HG03457 (cell line): ENCODE data around the gene FMN1.
A peak's percentile ranks its signal among the peaks of the same experiment; 100 is the strongest.

Source experiments
- ATAC-seq: cut with Tn5 transposase; IDR thresholded peaks from one replicate; pipeline ENCODE4 v1.9.1; 2021; ENCODE audit warnings: moderate number of reproducible peaks; ENCODE audit not compliant: unreplicated experiment

Gene FMN1

DNA sequence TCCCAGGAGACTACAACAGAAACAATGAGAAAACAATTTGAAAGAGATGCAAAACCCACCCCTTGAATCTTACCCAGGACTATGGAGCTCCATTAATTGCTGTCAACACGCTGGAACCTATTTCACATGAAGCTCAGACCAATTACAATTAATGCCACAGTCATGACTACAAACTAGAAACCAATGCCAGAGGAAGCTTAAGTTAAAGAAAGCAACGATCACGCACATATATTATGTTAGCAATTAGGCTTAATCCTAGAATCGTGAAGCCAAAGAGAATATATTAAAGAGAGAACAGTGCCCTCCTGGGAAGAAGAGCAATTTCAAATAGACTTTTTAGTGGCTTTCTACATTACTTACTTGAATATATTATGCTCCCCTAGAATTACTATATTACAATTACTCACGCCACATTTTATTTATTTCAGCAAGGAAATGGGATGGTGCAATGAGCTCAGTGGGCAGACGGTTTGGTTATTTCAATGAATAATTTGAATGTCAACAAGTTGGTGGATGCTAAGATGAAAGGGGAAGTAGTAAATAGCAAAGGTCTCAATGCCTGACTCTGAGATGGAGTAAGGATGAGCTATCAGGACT is 351.2 kb downstream of the FMN1 start:
- ATAC-seq: no peak

- no peak for ATAC-seq
Observed at GRCh38 chr15:32842081-32842480, 352.4 kb downstream of the FMN1 start.

DNA sequence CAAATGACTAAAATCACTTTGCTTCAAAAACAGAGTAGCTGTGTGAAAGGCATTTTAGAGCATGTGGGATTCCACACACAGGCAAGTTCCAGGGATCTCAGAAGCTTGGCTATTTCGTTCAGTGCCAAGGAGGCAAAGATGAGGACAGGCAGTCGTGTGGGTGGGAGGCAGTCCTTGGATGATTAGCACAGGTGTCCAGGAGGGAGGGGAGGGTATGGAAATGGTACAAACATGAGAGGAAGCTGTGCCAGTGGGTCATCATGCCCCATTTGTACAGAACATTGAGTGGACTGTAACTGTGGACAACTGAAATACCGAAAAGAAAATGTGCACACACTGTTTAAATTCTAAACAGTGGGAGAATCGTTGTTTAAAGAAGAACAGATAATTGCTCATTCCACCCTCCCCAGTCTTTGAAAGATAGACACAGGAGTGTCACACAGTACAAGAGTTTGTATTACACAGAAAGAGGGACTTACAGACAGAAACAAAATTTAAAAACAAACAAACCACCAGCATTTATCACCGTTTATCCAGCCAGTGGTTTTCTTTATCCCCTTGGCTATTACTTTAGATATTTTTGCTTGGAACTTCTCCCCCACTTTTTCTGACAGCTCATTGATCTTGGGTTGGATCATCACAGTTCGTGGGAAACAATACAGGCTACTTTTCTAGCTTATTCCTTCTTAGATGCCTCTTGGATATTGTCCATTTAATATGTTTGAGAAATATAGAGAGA is 353.8 kb downstream of the FMN1 start:
- no peak for ATAC-seq

DNA sequence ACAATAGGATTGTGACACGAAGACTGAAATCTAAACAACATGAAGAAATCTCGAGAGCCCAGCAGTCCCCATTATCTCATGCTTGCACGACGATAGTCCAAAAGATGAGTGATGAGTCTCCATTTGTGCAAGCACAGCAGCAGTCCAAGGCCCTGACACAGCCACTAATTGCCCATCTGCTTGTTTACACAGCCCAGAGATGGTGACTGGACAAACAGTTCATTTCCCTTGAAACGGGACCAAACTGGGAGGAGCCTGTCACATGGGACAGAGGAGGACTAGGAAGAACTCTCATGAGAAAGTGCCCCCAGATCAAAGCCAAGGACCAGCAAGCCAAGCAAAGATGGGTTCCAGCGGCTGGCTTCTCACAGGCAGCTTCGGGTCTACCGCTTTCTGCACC is 355.7 kb downstream of the FMN1 start:
- ATAC-seq: no peak

- ATAC-seq: no peak
Observed at GRCh38 chr15:32838338-32838737, 356.2 kb downstream of the FMN1 start.

DNA sequence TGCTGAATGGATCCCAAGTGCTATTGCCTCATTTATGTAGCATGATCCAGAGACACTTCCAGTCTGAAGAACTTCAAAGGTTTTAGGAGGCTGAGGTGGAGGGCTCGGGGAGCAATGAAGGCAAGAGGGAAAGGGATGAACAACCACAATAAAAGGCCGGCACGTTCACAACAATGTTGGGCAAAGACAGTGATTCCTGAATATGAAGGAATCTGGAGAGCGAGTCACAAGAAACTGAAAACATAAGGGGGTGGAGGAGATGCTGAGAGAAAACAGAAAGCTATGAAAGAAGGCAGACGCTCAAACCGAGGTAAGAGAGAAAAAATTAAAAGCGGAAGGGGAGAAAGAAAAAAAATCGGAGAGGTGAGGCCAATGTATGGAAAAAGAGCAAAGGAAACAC is 356.6 kb downstream of the FMN1 start:
- no peak for ATAC-seq

DNA sequence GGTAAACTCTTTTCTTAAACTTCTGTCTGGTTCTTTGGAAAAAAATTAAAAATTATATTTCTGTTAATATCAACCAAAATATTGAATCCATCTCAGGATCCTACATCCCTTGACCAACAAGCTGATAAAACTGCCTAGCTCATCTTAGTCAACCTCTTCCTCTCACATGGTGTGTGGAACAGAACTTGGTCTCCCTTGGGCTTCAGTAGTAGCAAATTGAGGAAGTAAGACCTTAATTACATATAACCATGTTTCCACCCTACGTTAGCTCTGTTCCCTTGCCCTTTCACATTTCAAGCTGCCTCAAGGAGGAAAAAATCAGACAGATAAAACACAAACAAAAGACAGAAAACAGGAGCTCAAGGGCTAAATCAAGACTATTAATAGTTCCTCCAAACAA is 360.4 kb downstream of the FMN1 start:
- ATAC-seq: peak; percentile 86

DNA sequence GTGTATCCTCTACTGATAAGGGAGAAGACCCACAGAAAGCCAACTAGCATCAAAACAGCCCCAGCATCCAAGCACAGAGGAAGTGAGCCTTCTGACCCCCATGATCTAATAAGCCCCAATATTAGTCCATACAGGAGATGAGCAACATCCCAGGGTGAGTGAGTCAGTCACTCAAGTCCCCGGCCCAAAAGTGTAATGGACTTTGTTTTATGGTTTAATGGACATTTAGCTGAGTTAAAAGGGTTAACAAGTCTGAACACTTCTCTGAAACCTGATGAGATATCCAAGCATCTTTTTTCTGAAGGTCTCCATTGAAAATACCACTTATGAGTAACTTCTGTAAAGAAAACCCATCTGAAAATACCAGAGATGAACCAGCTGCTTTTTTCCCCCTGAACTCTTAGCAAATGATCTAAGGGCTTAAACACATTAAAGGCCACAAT is 361.1 kb downstream of the FMN1 start:
- ATAC-seq: no peak

DNA sequence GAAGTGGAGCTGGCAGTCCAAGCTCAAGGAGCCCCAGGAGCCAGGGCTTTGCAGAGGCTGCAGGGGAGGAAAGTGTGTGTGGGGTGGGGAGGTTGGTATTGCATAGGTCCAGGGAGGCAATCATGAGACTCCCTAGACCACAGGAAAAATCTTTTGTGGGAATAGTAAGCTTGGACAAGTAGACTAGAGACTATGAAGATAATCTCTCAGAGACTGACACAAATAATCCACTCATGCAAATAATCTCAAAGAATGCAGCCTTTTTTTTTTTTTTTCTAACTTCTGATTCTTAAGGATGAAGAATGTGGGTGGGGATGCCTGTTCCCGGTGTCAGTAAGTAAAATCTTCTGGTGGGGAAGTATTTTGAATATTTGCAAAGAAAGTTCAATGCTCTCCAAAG is 363.0 kb downstream of the FMN1 start:
- ATAC-seq: no peak

DNA sequence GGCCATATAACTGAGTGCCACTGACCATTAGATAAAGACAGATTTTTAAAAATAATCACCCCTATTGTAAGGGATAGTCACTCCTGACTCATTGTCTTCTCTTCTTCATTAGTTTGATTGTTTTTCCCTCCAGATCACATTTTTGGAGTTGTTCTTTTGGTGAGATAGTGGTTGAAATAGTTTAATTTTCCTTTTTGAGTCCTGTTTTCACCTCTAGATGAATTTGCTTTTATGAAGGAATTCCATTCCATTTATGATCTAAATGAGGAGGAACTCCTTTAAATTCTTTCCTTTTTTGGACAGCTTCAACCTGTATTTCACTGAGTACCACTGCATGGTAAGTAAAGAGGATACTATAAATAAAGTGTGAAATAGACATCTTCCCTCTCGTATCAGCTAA is 364.3 kb downstream of the FMN1 start:
- no peak for ATAC-seq

GRCh38 chr15:32829436-32829835 is 365.1 kb downstream of the FMN1 start:
- ATAC-seq: no peak

GRCh38 chr15:32828507-32829186 is 365.9 kb downstream of the FMN1 start:
- ATAC-seq: no peak

DNA sequence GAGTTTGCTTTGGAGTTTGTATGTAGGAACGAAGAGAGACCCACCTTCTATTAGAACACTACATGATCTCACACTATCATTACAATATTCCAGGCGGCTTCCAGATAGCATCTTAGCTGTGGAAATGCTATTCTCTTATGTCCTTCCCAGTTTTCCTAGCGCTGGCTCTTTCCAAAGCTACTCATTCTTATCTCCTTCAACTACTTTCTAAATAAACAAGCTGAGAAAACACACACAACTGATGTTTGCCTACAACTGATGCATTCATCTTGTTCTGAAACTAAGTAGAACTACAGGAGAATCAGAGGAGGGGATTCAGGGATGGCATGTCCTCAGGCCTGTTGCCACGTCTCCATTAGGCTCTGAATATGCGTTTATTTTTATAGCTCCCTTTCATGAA is 367.8 kb downstream of the FMN1 start:
- ATAC-seq: no peak

DNA sequence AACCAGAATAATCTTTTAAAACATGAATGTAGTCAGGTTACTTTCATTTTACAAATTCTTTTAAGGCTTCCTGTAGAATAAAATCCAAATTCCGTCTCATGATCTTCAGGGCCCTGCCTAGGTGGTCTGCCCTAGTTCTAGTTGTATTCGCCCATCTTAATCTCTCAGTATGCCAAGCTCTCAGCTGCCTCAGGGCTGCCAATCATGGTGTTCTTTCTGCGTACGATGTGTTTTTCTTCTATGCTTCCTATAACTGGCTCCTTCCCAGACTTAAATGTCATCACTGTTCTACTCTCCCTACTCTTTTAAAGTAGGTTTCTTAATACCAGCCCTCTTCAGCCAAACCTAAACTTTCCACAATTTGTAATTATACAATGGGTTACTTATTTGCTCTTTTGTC is 369.3 kb downstream of the FMN1 start:
- ATAC-seq: no peak

DNA sequence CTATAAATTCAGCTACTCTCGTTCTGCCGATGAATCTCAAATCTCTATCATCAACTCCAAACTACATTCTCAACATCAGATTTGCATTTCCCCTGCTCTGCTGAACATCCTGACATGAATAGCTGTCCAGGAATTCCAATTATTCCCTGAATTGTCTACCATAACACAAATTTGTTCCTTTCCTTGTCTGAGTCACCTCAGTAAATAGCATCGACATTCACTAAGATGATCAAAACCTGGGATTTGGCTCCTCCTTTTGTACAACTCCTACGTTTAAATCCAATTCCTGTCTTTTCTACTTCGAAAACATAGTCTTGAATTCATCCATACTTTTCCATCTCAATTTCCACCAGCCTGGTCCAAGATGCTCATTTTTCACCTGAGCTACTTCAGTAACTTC is 369.7 kb downstream of the FMN1 start:
- ATAC-seq: no peak

GRCh38 chr15:32823750-32824149 is 370.8 kb downstream of the FMN1 start:
- ATAC-seq: no peak

GRCh38 chr15:32822739-32823138 is 371.8 kb downstream of the FMN1 start:
- no peak for ATAC-seq

- ATAC-seq: no peak
Observed at GRCh38 chr15:32819448-32819847, 375.1 kb downstream of the FMN1 start.

GRCh38 chr15:32818758-32819447 is 375.6 kb downstream of the FMN1 start:
- no peak for ATAC-seq

GRCh38 chr15:32817577-32817976 is 376.9 kb downstream of the FMN1 start:
- ATAC-seq: no peak

DNA sequence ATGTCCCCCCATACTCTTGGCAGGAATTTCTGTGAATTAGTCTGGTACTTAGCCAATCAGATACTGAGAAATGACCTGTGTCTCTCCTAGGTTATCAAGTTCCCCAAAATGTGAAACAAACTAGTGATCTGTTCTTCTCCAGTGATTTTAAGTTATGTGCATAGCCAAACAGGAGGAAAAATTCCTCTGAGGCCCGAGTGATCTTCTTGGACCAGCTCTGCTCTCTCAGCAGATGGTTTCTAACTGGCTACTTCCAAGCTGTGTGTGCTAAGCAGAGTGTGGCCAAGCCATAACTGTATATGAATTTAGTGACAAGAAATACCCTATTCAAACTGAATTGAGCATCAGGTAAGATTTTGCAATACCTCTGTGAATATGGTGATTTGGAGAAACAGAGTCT is 387.2 kb downstream of the FMN1 start:
- no peak for ATAC-seq

DNA sequence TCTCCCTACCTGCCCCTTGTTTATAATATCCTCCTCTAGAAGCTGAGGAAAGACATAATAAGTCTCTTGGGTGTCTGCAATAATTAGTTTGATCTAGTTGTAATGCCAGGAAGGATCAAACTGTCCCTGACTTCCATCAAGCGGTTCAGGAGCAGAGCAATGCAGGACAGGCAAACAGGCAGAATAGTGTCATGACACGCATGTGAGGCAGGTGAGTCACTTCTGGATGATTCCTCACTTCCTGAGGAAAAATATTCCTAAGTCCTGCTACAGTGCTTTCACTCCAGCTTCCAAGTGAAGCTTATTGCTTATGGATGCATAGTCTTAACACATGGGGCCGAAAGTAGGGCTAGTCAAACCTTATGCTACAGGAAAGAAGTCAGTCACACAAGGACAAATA is 390.9 kb downstream of the FMN1 start:
- no peak for ATAC-seq
